KBM-7 (cell line): ENCODE measurements around the gene DLGAP1.

Experiments used
- DNase-seq: peaks from one replicate; pipeline ENCODE4 v3.0.0-alpha.2; 2015
- in situ Hi-C: fragments of 300-500 bp; cut with MboI; formaldehyde crosslinking; loops from 2 replicates; pipeline ENCODE4 v1.14.3; 2020; ENCODE audit warnings: low sequenced_read_pairs, low pct_unique_long_range_greater_than_20kb, mixed read lengths

Gene DLGAP1

DNA sequence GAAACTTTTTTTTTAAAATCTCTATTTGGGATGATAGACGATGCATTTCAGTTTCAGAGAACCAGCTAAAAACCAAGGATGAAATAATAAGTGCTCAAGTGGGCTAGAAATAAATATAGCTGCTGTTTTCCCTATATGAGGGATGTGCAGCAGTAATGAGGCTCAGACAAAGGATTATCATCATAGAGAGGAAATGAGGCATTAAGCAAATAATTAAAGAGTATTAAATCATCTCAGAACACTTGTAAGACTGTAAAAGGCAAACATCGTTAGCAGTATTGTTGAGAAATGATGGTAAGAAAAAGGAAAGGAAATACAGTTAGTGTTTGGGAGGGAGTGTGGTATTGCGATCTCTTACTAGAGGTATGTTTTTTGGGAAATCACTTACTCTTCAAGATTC is 771.6 kb downstream of the DLGAP1 start:
- in situ Hi-C loops: no loop called here
- no peak for DNase-seq

DNA sequence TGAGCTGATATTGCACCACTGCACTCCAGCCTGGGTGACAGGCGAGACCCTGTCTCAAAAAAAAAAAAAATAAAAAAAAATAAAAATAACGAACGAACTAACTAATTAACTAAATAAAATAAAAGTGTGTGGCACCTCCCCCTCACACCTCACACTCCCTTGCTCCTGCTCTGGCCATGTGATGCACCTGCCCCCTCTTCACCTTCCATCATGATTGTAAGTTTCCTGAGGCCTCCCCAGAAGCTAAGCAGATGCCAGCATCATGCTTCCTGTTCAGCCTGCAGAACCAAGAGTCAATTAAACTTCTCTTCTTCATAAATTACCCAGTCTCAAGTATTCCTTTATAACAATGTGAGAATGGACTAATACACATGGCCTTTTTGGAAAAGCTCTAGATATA is 773.0 kb downstream of the DLGAP1 start:
- in situ Hi-C loops: no loop called here
- no peak for DNase-seq

GRCh38 chr18:3679241-3679640 is 775.9 kb downstream of the DLGAP1 start:
- no peak for DNase-seq
- in situ Hi-C loops: no loop called here

DNA sequence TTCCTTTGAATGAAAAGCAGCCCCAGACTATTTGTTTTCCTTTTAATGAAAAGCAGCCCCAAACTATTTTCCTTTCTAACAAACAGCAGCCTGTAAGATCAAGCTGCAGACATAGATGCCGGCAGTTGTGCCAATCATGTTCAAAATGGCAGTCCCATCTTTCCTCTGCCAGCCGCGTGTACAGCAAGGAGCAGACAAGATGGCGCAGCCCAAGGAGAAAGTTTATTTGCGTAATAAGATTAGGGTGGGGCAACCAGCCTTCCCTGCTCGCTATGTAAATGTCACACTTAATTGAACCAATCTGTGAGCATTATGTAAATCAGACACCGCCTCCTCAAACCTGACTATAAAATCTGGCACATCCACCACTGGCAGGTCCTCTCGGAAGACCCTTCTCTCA is 779.1 kb downstream of the DLGAP1 start:
- DNase-seq: no peak
- in situ Hi-C loops: no loop called here

GRCh38 chr18:3675446-3675845 is 779.7 kb downstream of the DLGAP1 start:
- in situ Hi-C loops: no loop called here
- no peak for DNase-seq

- DNase-seq: no peak
- in situ Hi-C loops: loop anchor here (25.0 kb wide), 1 partner anchor 384 kb away; no protein-coding TSS in a partner anchor
Observed at GRCh38 chr18:3671176-3671575, 783.9 kb downstream of the DLGAP1 start.

GRCh38 chr18:3669376-3669775 is 785.7 kb downstream of the DLGAP1 start:
- in situ Hi-C loops: loop anchor here (25.0 kb wide), 1 partner anchor 382 kb away; no protein-coding TSS in a partner anchor
- DNase-seq: no peak

GRCh38 chr18:3667255-3668137 is 787.6 kb downstream of the DLGAP1 start:
- in situ Hi-C loops: loop anchor here (25.0 kb wide), 1 partner anchor 380 kb away; no protein-coding TSS in a partner anchor
- no peak for DNase-seq

GRCh38 chr18:3666526-3667254 is 788.4 kb downstream of the DLGAP1 start:
- no peak for DNase-seq
- in situ Hi-C loops: loop anchor here (25.0 kb wide), 1 partner anchor 379 kb away; no protein-coding TSS in a partner anchor

GRCh38 chr18:3665780-3666525 is 789.2 kb downstream of the DLGAP1 start:
- in situ Hi-C loops: loop anchor here (25.0 kb wide), 1 partner anchor 379 kb away; no protein-coding TSS in a partner anchor
- DNase-seq: peak; percentile 86

GRCh38 chr18:3665204-3665603 is 789.9 kb downstream of the DLGAP1 start:
- in situ Hi-C loops: loop anchor here (25.0 kb wide), 1 partner anchor 378 kb away; no protein-coding TSS in a partner anchor
- no peak for DNase-seq

GRCh38 chr18:3664563-3665178 is 790.4 kb downstream of the DLGAP1 start:
- in situ Hi-C loops: loop anchor here (25.0 kb wide), 1 partner anchor 377 kb away; no protein-coding TSS in a partner anchor
- DNase-seq: peak; percentile 67

GRCh38 chr18:3663870-3664512 is 791.1 kb downstream of the DLGAP1 start:
- no peak for DNase-seq
- in situ Hi-C loops: loop anchor here (25.0 kb wide), 1 partner anchor 377 kb away; no protein-coding TSS in a partner anchor

- in situ Hi-C loops: loop anchor here (25.0 kb wide), 1 partner anchor 375 kb away; no protein-coding TSS in a partner anchor
- DNase-seq: no peak
Observed at GRCh38 chr18:3661989-3662388, 793.1 kb downstream of the DLGAP1 start.

DNA sequence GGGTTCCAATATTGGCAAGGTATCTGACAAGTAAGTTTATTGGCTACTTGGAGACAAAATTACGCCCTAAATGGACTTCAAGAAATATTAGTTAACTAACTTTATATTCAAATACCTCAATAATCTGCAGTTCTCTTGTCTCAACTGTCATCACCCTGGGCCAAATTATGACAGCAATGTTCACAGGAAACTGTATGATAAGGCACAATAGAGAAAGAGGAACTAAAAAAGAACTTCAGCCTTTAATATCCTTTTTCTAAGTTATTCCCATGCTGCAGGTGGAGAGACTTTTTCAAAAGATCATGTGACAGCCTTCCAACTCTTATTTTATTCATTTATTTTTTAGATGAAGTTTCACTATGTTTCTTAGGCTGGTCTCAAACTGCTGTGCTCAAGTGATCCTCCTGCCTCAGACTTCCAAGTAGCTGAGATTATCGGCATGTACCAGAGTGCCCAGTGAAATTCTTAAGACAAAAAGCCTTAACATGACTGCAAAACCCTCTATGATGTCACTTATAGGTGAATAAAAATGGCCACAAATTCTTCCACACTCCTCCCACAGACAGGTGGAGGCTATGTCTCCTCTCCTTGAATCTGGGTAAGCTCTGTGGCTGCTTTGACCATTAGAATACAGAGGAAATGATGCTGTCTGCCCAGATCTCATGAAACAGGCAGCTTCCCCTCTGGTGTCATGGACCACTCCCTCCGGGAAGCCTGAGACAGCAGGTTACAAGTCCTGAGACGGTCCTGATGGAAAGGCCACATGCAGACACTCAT is 794.2 kb downstream of the DLGAP1 start:
- in situ Hi-C loops: loop anchor here (25.0 kb wide), 1 partner anchor 374 kb away; no protein-coding TSS in a partner anchor
- peak; percentile 78 for DNase-seq

DNA sequence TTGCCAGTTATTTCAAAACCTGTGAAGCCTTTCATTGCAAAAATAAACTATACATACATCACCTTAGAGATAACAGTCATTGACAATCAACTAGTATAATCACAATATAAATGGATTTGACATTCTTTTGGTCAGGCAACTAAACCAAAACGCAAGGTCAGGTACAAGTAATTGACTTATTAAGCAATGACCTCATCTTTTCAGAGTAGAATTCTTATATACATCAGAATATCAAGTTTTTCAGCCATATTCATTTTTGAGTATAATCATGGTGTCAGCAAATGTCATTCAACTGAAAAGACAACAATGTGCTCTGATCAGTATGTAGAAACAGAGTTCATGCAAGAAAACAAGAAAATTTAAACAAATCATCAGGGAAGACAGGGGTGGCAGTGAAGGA is 796.6 kb downstream of the DLGAP1 start:
- in situ Hi-C loops: loop anchor here (25.0 kb wide), 1 partner anchor 371 kb away; no protein-coding TSS in a partner anchor

More for the DNA sequence above, 796.6 kb downstream of the DLGAP1 start:
- no peak for DNase-seq
